ENCODE measurements around the gene COX14. TPM values are rescaled to one million over a fixed set of nuclear protein-coding genes. Genes with fewer than 3 reads are reported as not detected.

COX14 gene
- total and polyA plus RNA-seq, 10 donors: 45.9 to 116 (median 59.7) TPM

Other genes starting within 250 kb of the COX14 start
- 1 to 10 TPM in 4 of 7 donors, under 1 TPM in 2, not detected in 1; 0.09 to 3.2 (median 1.7) TPM for gene FAIM2, start 208.3 kb upstream of the COX14 start, total RNA-seq
- under 1 TPM; 0.04 to 0.19 (median 0.17) TPM for gene FAIM2, start 208.3 kb upstream of the COX14 start, polyA plus RNA-seq
- gene AQP2, start 161.5 kb upstream of the COX14 start, total RNA-seq: not detected
- gene AQP2, start 161.5 kb upstream of the COX14 start, polyA plus RNA-seq: not detected
- gene AQP5, start 150.4 kb upstream of the COX14 start, total RNA-seq: under 1 TPM in 3 of 7 donors, not detected in 4; 0.26 to 0.46 (median 0.30) TPM
- gene AQP5, start 150.4 kb upstream of the COX14 start, polyA plus RNA-seq: under 1 TPM in 2 of 3 donors, not detected in 1; 0.05 to 0.45 TPM
- under 1 TPM in 1 of 7 donors, not detected in 6; 0.36 TPM for gene AQP6, start 139.3 kb upstream of the COX14 start, total RNA-seq
- gene AQP6, start 139.3 kb upstream of the COX14 start, polyA plus RNA-seq: under 1 TPM in 1 of 3 donors, not detected in 2; 0.03 TPM
- 10 to 100 TPM in 4 of 7 donors, 1 to 10 TPM in 3; 8.1 to 21.1 (median 11.3) TPM for gene RACGAP1, start 86.7 kb upstream of the COX14 start, total RNA-seq
- gene RACGAP1, start 86.7 kb upstream of the COX14 start, polyA plus RNA-seq: 1 to 10 TPM; 3.4 to 6.9 (median 5.8) TPM
- gene ASIC1, start 54.6 kb upstream of the COX14 start, total RNA-seq: 1 to 10 TPM in 2 of 7 donors, under 1 TPM in 5; 0.26 to 1.3 (median 0.54) TPM
- under 1 TPM; 0.16 to 0.33 (median 0.22) TPM for gene ASIC1, start 54.6 kb upstream of the COX14 start, polyA plus RNA-seq
- 10 to 100 TPM; 47.3 to 85.7 (median 60.3) TPM for gene SMARCD1, start 26.9 kb upstream of the COX14 start, total RNA-seq
- 10 to 100 TPM; 17.4 to 25.3 (median 18.1) TPM for gene SMARCD1, start 26.9 kb upstream of the COX14 start, polyA plus RNA-seq
- gene GPD1, start 8.2 kb upstream of the COX14 start, total RNA-seq: under 1 TPM in 6 of 7 donors, not detected in 1; 0.13 to 0.79 (median 0.45) TPM
- under 1 TPM; 0.44 to 0.72 (median 0.48) TPM for gene GPD1, start 8.2 kb upstream of the COX14 start, polyA plus RNA-seq
- 10 to 100 TPM; 21.8 to 55.9 (median 41.3) TPM for gene CERS5, start 55.1 kb downstream of the COX14 start, total RNA-seq
- 10 to 100 TPM; 40.3 to 90.8 (median 58.1) TPM for gene CERS5, start 55.1 kb downstream of the COX14 start, polyA plus RNA-seq
- gene LIMA1, start 171.3 kb downstream of the COX14 start, total RNA-seq: 100 to 1,000 TPM in 1 of 7 donors, 10 to 100 TPM in 6; 59.5 to 102 (median 64.3) TPM
- gene LIMA1, start 171.3 kb downstream of the COX14 start, polyA plus RNA-seq: 10 to 100 TPM; 15.3 to 45.1 (median 22.7) TPM